ENCODE measurements around the gene HPS6.

The HPS6 gene

GRCh38 chr10:102111276-102111675, 46.1 kb downstream of the HPS6 start:
- H3K4me2 ChIP-seq (ENCODE audit: insufficient read depth, low read length) = no peak overlapping the region
- TF ChIP-seq EZH2 (IDR thresholded peaks at IDR 0.05; ENCODE audit: borderline replicate concordance, low read depth, low read length, severe bottlenecking) = no peak
- no peak for TF ChIP-seq CTCF (IDR thresholded peaks at IDR 0.05; ENCODE audit: borderline replicate concordance, extremely low read depth, low read length, poor library complexity, severe bottlenecking)
- H3K27ac ChIP-seq (ENCODE audit: low read length) = no peak overlapping the region
- ATAC-seq (ENCODE audit: insufficient read depth, low read depth) (no peak), DNase-seq (no peak)
- no peaks in the 10 kb centered on the region for H3K27me3 ChIP-seq (ENCODE audit: insufficient read depth, low read length, poor library complexity)
- peaks cover 53% of the 10 kb centered on the region for H3K36me3 ChIP-seq (ENCODE audit: insufficient read depth, low read length)
- no peak overlapping the region for H3K4me3 ChIP-seq (ENCODE audit: low read depth in 1 of 2, low read length in 2 of 2)
- H3K9me3 ChIP-seq (ENCODE audit: insufficient read depth, low read length, severe bottlenecking) = no peaks in the 10 kb centered on the region
- peaks cover 29% of the 10 kb centered on the region for H4K20me1 ChIP-seq (ENCODE audit: insufficient read depth, low read length)
- H3K4me1 ChIP-seq (ENCODE audit: insufficient read depth, low read length) = peaks cover 33% of the 10 kb centered on the region
- H3K79me2 ChIP-seq (ENCODE audit: insufficient read depth, low read length) = peaks cover 50% of the 10 kb centered on the region
- no peak overlapping the region for H2AFZ ChIP-seq (ENCODE audit: low read depth, low read length)
- no peak overlapping the region for H3K9ac ChIP-seq (ENCODE audit: low read depth, low read length)

GRCh38 chr10:102112210-102112817, 47.2 kb downstream of the HPS6 start:
- DNase-seq (no peak), ATAC-seq (ENCODE audit: insufficient read depth, low read depth) (no peak)
- H3K4me2 ChIP-seq (ENCODE audit: insufficient read depth, low read length) = peak overlapping the region; percentile 90; the same call in 1 of the 2 replicates
- H3K79me2 ChIP-seq (ENCODE audit: insufficient read depth, low read length) = peaks cover 60% of the 10 kb centered on the region
- H3K4me3 ChIP-seq (ENCODE audit: low read depth in 1 of 2, low read length in 2 of 2) = no peak overlapping the region
- H3K4me1 ChIP-seq (ENCODE audit: insufficient read depth, low read length) = peaks cover 43% of the 10 kb centered on the region
- no peaks in the 10 kb centered on the region for H3K9me3 ChIP-seq (ENCODE audit: insufficient read depth, low read length, severe bottlenecking)
- H2AFZ ChIP-seq (ENCODE audit: low read depth, low read length) = no peak overlapping the region
- peaks cover 44% of the 10 kb centered on the region for H3K36me3 ChIP-seq (ENCODE audit: insufficient read depth, low read length)
- no peaks in the 10 kb centered on the region for H3K27me3 ChIP-seq (ENCODE audit: insufficient read depth, low read length, poor library complexity)
- no peak overlapping the region for H3K9ac ChIP-seq (ENCODE audit: low read depth, low read length)
- TF ChIP-seq CTCF (IDR thresholded peaks at IDR 0.05; ENCODE audit: borderline replicate concordance, extremely low read depth, low read length, poor library complexity, severe bottlenecking) (peak; percentile 52), EZH2 (IDR thresholded peaks at IDR 0.05; ENCODE audit: borderline replicate concordance, low read depth, low read length, severe bottlenecking) (no peak)
- H4K20me1 ChIP-seq (ENCODE audit: insufficient read depth, low read length) = peaks cover 26% of the 10 kb centered on the region
- no peak overlapping the region for H3K27ac ChIP-seq (ENCODE audit: low read length)

GRCh38 chr10:102113261-102113955, 48.3 kb downstream of the HPS6 start:
- peak overlapping the region; percentile 74 for H3K27ac ChIP-seq (ENCODE audit: low read length)
- DNase-seq = peak; percentile 17

More at GRCh38 chr10:102113261-102113955, 48.3 kb downstream of the HPS6 start:
- H3K36me3 ChIP-seq (ENCODE audit: insufficient read depth, low read length) = peaks cover 35% of the 10 kb centered on the region
- no peaks in the 10 kb centered on the region for H3K9me3 ChIP-seq (ENCODE audit: insufficient read depth, low read length, severe bottlenecking)
- peak overlapping the region; percentile 84 to 85; a peak in 3 of 4 replicates for H3K4me3 ChIP-seq (ENCODE audit: low read depth in 1 of 2, low read length in 2 of 2)
- no peaks in the 10 kb centered on the region for H3K27me3 ChIP-seq (ENCODE audit: insufficient read depth, low read length, poor library complexity)
- no peak for ATAC-seq (ENCODE audit: insufficient read depth, low read depth)
- H3K4me2 ChIP-seq (ENCODE audit: insufficient read depth, low read length) = peak overlapping the region; percentile 90
- H3K4me1 ChIP-seq (ENCODE audit: insufficient read depth, low read length) = peaks cover 54% of the 10 kb centered on the region
- no peak overlapping the region for H2AFZ ChIP-seq (ENCODE audit: low read depth, low read length)
- peaks cover 71% of the 10 kb centered on the region for H3K79me2 ChIP-seq (ENCODE audit: insufficient read depth, low read length)
- H4K20me1 ChIP-seq (ENCODE audit: insufficient read depth, low read length) = peaks cover 26% of the 10 kb centered on the region
- TF ChIP-seq EZH2 (IDR thresholded peaks at IDR 0.05; ENCODE audit: borderline replicate concordance, low read depth, low read length, severe bottlenecking) (no peak), CTCF (IDR thresholded peaks at IDR 0.05; ENCODE audit: borderline replicate concordance, extremely low read depth, low read length, poor library complexity, severe bottlenecking) (no peak)
- H3K9ac ChIP-seq (ENCODE audit: low read depth, low read length) = peak overlapping the region; percentile 89
